Esophagus muscularis mucosa (tissue), 4 donors: ENCODE measurements around the gene ST3GAL2. TPM values are rescaled to one million over a fixed set of nuclear protein-coding genes. Genes with fewer than 3 reads are reported as not detected.
"Not testable (repeated sequence)": the region's sequence is repeated elsewhere in the genome, so short reads cannot be mapped to it uniquely, and the experiment has no call there.

Experiments
- DNase-seq: peaks from one replicate; pipeline ENCODE4 v3.0.0-alpha.2; 2017; ENCODE audit errors: extremely low spot score
- H3K27ac ChIP-seq, 4 donors: fragments of 200-600 bp; sonication (generic); replicated peaks in 1 of 4; 1 replicate in 3 of 4; 2 replicates in 1 of 4; pipeline ENCODE4 v1.5.1; 2016 to 2019; ENCODE audit warnings: mild to moderate bottlenecking in 1 of 4
- H3K27me3 ChIP-seq, 4 donors: fragments of 200-600 bp; sonication (generic); one replicate each; pipeline versions ENCODE4 v1.5.1 to v1.6.0; 2016 to 2019
- H3K36me3 ChIP-seq, 4 donors: fragments of 200-600 bp; sonication (generic); one replicate each; pipeline ENCODE4 v1.5.1; 2016 to 2019
- H3K4me1 ChIP-seq, 4 donors: fragments of 200-600 bp; sonication (generic); one replicate each; pipeline ENCODE4 v1.5.1; 2016 to 2019
- H3K4me3 ChIP-seq, 4 donors: fragments of 200-600 bp; sonication (generic); 1 replicate in 2 of 4; 2 replicates in 2 of 4; pipeline ENCODE4 v1.5.1; 2016 to 2019; ENCODE audit warnings: mild to moderate bottlenecking in 4 of 4, moderate library complexity in 1 of 4
- H3K9me3 ChIP-seq, 4 donors: fragments of 200-600 bp; sonication (generic); 1 replicate in 3 of 4; 2 replicates in 1 of 4; pipeline ENCODE4 v1.5.1; 2016 to 2019
- CTCF ChIP-seq, 3 experiments: fragments of 200-600 bp in 2 of 3; fragments of 450-650 bp in 1 of 3; sonication (generic) in 2 of 3; IDR thresholded peaks; one replicate each; pipeline ENCODE4 v1.5.1; 2017 to 2019; ENCODE audit warnings: antibody characterized with exemption in 3 of 3, mild to moderate bottlenecking in 2 of 3, moderate library complexity in 1 of 3
- EP300 ChIP-seq: sonication (generic); formaldehyde crosslinking; IDR thresholded peaks from one replicate; pipeline ENCODE4 v1.6.1; 2017; ENCODE audit warnings: antibody characterized with exemption
- POLR2A ChIP-seq: fragments of 450-650 bp; IDR thresholded peaks from one replicate; pipeline ENCODE4 v1.6.1; 2017; ENCODE audit warnings: antibody characterized with exemption, moderate library complexity, mild to moderate bottlenecking, low read depth
- POLR2AphosphoS5 ChIP-seq, 2 donors: sonication (generic); formaldehyde crosslinking; IDR thresholded peaks; one replicate each; pipeline ENCODE4 v1.6.1; 2017; ENCODE audit warnings: antibody characterized with exemption in 2 of 2
- WGBS: methylation state at CpG from one replicate; pipeline ENCODE4 v1.1.5; 2018; 5-methylcytosine and 5-hydroxymethylcytosine counted together
- intact Hi-C: fragments of 100-400 bp; cut with DNase I; formaldehyde crosslinking; loops from one replicate; pipeline ENCODE4 v1.15.1; 2023
- small RNA-seq, 3 donors: library from RNA; depleted of rRNA; stranded (forward); fragments of <200 nt; gene quantifications; one replicate each; pipeline ENCODE3, GENCODE V24; 2016
- total RNA-seq, 4 donors: library from RNA; depleted of rRNA; stranded (reverse); fragments of >200 nt; gene quantifications; one replicate each; pipeline versions ENCODE4 v1.1.0 to v1.2.1, GENCODE V29; 2016

The ST3GAL2 gene
- total RNA-seq, 4 donors from 2014 or later = 18.6 to 34.9 (median 27.2) TPM

- WGBS = 65% methylated on average over 4 of the region's 4 CpGs
- peaks cover 4 to 14% (median 9%) of the 10 kb centered on the region in 4 donors for H3K4me1 ChIP-seq
- intact Hi-C loops = loop anchor here (10.0 kb wide), 1 partner anchor 47 kb away; the partner anchor contains the start of gene DDX19B
- H3K9me3 ChIP-seq = no peaks in the 10 kb centered on the region
- H3K36me3 ChIP-seq = peaks cover 0 to 4% (median 1%) of the 10 kb centered on the region in 4 donors
- no peak for DNase-seq
- H3K4me3 ChIP-seq = no peak overlapping the region
- no peaks in the 10 kb centered on the region for H3K27me3 ChIP-seq
- H3K27ac ChIP-seq = no peak overlapping the region
- no peak for TF ChIP-seq EP300
- no peak for TF ChIP-seq POLR2A
- TF ChIP-seq CTCF (IDR thresholded peaks at IDR 0.05) = no peak
- no peak for TF ChIP-seq POLR2AphosphoS5 (IDR thresholded peaks at IDR 0.05)
Observed at GRCh38 chr16:70341600-70341999, 97.3 kb downstream of the ST3GAL2 start.

GRCh38 chr16:70337814-70338213 is 101.1 kb downstream of the ST3GAL2 start:
- no peak for TF ChIP-seq POLR2A
- no peak for TF ChIP-seq CTCF (IDR thresholded peaks at IDR 0.05)
- TF ChIP-seq EP300 = no peak
- no peak for TF ChIP-seq POLR2AphosphoS5 (IDR thresholded peaks at IDR 0.05)
- intact Hi-C loops = no loop called here
- Histone ChIP-seq H3K27me3 (no peaks in the 10 kb centered on the region), H3K9me3 (no peaks in the 10 kb centered on the region), H3K4me1 (no peaks in the 10 kb centered on the region), H3K4me3 (no peak overlapping the region), H3K36me3 (peaks cover 17 to 40% (median 30%) of the 10 kb centered on the region in 4 donors), H3K27ac (no peak overlapping the region)
- WGBS = 94% methylated on average over 5 of the region's 5 CpGs
- no peak for DNase-seq

- DNase-seq, H3K9me3 ChIP-seq, intact Hi-C loops, H3K27me3 ChIP-seq, H3K4me3 ChIP-seq: not testable (repeated sequence)
- H3K27ac ChIP-seq = peak overlapping the region in 1 of 4 donors; percentile 68
- WGBS = 80% methylated on average over 8 of the region's 12 CpGs
- H3K4me1 ChIP-seq = peaks cover 0 to 18% (median 2%) of the 10 kb centered on the region in 4 donors
- peaks cover 33 to 91% (median 71%) of the 10 kb centered on the region in 4 donors for H3K36me3 ChIP-seq
Observed at GRCh38 chr16:70332728-70333127, 106.2 kb downstream of the ST3GAL2 start.

GRCh38 chr16:70331588-70332358 is 107.1 kb downstream of the ST3GAL2 start:
- Histone ChIP-seq H3K4me1 (peaks cover 0 to 18% (median 2%) of the 10 kb centered on the region in 4 donors), H3K4me3 (no peak overlapping the region), H3K36me3 (peaks cover 43 to 98% (median 79%) of the 10 kb centered on the region in 4 donors), H3K27me3 (no peaks in the 10 kb centered on the region), H3K27ac (peak overlapping the region in 3 of 4 donors; percentile 12 to 68 (median 57)), H3K9me3 (no peaks in the 10 kb centered on the region)
- 66% methylated on average over 9 of the region's 9 CpGs for WGBS
- TF ChIP-seq CTCF (IDR thresholded peaks at IDR 0.05) (peak in 2 of 3 experiments; percentile 32 to 56), POLR2A (no peak), EP300 (no peak), POLR2AphosphoS5 (IDR thresholded peaks at IDR 0.05) (no peak)
- intact Hi-C loops = no loop called here
- DNase-seq = no peak

- Histone ChIP-seq H3K27me3 (no peaks in the 10 kb centered on the region), H3K27ac (peak overlapping the region in 2 of 4 donors; percentile 12 to 68), H3K9me3 (no peaks in the 10 kb centered on the region), H3K36me3 (peaks cover 49 to 98% (median 85%) of the 10 kb centered on the region in 4 donors), H3K4me1 (peaks cover 0 to 18% (median 2%) of the 10 kb centered on the region in 4 donors), H3K4me3 (no peak overlapping the region)
- WGBS = 77% methylated on average over 1 of the region's 1 CpG
- intact Hi-C loops = no loop called here
- TF ChIP-seq POLR2AphosphoS5 (IDR thresholded peaks at IDR 0.05) (no peak), EP300 (no peak), CTCF (IDR thresholded peaks at IDR 0.05) (no peak), POLR2A (no peak)
- DNase-seq = no peak
Observed at GRCh38 chr16:70331091-70331490, 107.8 kb downstream of the ST3GAL2 start.

Small RNA genes lying within 50 kb of the gene (small RNA-seq; reads per million reads assigned to genes)
- gene RNU6-23P (0 to 0.17 (median 0) reads per million in 3 donors), gene RPS27P26 (0 reads per million in 3 donors)

Other genes starting within 250 kb of the ST3GAL2 start
- 10 to 100 TPM; 17.0 to 38.0 (median 30.6) TPM for gene EXOSC6, start 187.2 kb downstream of the ST3GAL2 start, total RNA-seq
- gene AARS1, start 149.6 kb downstream of the ST3GAL2 start, total RNA-seq = 100 to 1,000 TPM in 1 of 4 donors, 10 to 100 TPM in 3; 67.1 to 101 (median 87.2) TPM
- 10 to 100 TPM; 36.1 to 48.7 (median 41.1) TPM for gene DDX19B, start 139.9 kb downstream of the ST3GAL2 start, total RNA-seq
- gene DDX19A, start 92.2 kb downstream of the ST3GAL2 start, total RNA-seq = 10 to 100 TPM; 44.0 to 54.0 (median 52.8) TPM
- 10 to 100 TPM in 3 of 4 donors, 1 to 10 TPM in 1; 8.3 to 13.7 (median 12.3) TPM for gene FCSK, start 15.5 kb upstream of the ST3GAL2 start, total RNA-seq
- gene COG4, start 84.5 kb upstream of the ST3GAL2 start, total RNA-seq = 10 to 100 TPM; 30.6 to 40.0 (median 35.8) TPM
- 10 to 100 TPM; 51.1 to 90.6 (median 66.2) TPM for gene SF3B3, start 84.7 kb upstream of the ST3GAL2 start, total RNA-seq
- 1 to 10 TPM; 1.7 to 4.7 (median 3.4) TPM for gene IL34, start 207.5 kb upstream of the ST3GAL2 start, total RNA-seq
- 100 to 1,000 TPM in 2 of 4 donors, 10 to 100 TPM in 2; 74.9 to 238 (median 130) TPM for gene MTSS2, start 247.0 kb upstream of the ST3GAL2 start, total RNA-seq